ENCODE results near the gene TMEM81. TPM values are rescaled to one million over a fixed set of nuclear protein-coding genes. Genes with fewer than 3 reads are reported as not detected.
A peak's percentile ranks its signal among the peaks of the same experiment; 100 is the strongest.

The TMEM81 gene
- total RNA-seq, 1 donor from 2014 or later = 3.7 TPM

GRCh38 chr1:205124726-205125125 lies 40.5 kb upstream of the TMEM81 start:
- no peak overlapping the region for H3K4me3 Mint-ChIP-seq (ENCODE audit: unreplicated experiment)
- TF ChIP-seq, protein P1, sequence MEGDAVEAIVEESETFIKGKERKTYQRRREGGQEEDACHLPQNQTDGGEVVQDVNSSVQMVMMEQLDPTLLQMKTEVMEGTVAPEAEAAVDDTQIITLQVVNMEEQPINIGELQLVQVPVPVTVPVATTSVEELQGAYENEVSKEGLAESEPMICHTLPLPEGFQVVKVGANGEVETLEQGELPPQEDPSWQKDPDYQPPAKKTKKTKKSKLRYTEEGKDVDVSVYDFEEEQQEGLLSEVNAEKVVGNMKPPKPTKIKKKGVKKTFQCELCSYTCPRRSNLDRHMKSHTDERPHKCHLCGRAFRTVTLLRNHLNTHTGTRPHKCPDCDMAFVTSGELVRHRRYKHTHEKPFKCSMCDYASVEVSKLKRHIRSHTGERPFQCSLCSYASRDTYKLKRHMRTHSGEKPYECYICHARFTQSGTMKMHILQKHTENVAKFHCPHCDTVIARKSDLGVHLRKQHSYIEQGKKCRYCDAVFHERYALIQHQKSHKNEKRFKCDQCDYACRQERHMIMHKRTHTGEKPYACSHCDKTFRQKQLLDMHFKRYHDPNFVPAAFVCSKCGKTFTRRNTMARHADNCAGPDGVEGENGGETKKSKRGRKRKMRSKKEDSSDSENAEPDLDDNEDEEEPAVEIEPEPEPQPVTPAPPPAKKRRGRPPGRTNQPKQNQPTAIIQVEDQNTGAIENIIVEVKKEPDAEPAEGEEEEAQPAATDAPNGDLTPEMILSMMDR (IDR thresholded peaks at IDR 0.05) = no peak
- H3K27me3 Mint-ChIP-seq (ENCODE audit: low read depth) = no peaks in the 10 kb centered on the region
- peaks cover 29% of the 10 kb centered on the region for H3K4me1 Mint-ChIP-seq (ENCODE audit: low read depth)
- peaks cover 2% of the 10 kb centered on the region for H3K36me3 Mint-ChIP-seq (ENCODE audit: low read depth)
- no peak overlapping the region for H3K27ac Mint-ChIP-seq (ENCODE audit: unreplicated experiment)
- H3K9me3 Mint-ChIP-seq (ENCODE audit: low read depth) = no peaks in the 10 kb centered on the region
- no peak for DNase-seq (ENCODE audit: low spot score)

DNA sequence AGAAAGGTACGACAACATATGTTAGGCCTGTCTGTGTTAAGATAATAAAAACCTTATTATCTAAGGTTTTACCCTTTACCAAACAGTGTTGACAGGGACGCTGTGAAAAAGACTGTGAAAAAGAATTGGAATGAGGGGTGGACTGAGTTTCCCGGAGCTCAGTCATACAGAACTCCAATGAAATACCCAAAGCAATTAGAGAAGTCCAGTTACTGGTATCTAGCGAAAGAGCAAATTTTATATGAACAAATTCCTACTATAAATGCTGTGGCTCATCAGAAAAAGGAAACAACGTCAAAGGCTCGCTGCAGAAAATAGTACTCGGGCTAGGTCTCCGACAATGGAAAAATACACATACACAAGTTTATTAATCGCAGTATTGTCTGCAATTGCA lies 38.2 kb upstream of the TMEM81 start:
- TF ChIP-seq, protein P1 (IDR thresholded peaks at IDR 0.05) = peak; percentile 58
- no peak for DNase-seq (ENCODE audit: low spot score)
- Mint-ChIP-seq H3K27me3 (ENCODE audit: low read depth) (no peaks in the 10 kb centered on the region), H3K9me3 (ENCODE audit: low read depth) (no peaks in the 10 kb centered on the region), H3K4me3 (ENCODE audit: unreplicated experiment) (peak overlapping the region; percentile 96), H3K4me1 (ENCODE audit: low read depth) (peaks cover 36% of the 10 kb centered on the region), H3K27ac (ENCODE audit: unreplicated experiment) (peak overlapping the region; percentile 99), H3K36me3 (ENCODE audit: low read depth) (peaks cover 2% of the 10 kb centered on the region)

GRCh38 chr1:205121660-205122488 lies 37.6 kb upstream of the TMEM81 start, which contains the start of gene RBBP5:
Gene RBBP5, minus strand, starts transcription at chr1:205121978. Its CDS starts 105 bp downstream, at chr1:205121873.
- peak within 1 kb of the TSS; percentile 99 for H3K27ac Mint-ChIP-seq (ENCODE audit: unreplicated experiment)
- peak within 1 kb of the TSS; percentile 96 for H3K4me3 Mint-ChIP-seq (ENCODE audit: unreplicated experiment)
- H3K4me1 Mint-ChIP-seq (ENCODE audit: low read depth) = peaks cover 36% of the 10 kb centered on the region
- peak; percentile 95 for DNase-seq (ENCODE audit: low spot score)
- H3K27me3 Mint-ChIP-seq (ENCODE audit: low read depth) = no peaks in the 10 kb centered on the region
- TF ChIP-seq, protein P1 (IDR thresholded peaks at IDR 0.05) = peak; percentile 80
- H3K36me3 Mint-ChIP-seq (ENCODE audit: low read depth) = peaks cover 2% of the 10 kb centered on the region
- H3K9me3 Mint-ChIP-seq (ENCODE audit: low read depth) = no peaks in the 10 kb centered on the region

- Mint-ChIP-seq H3K4me1 (ENCODE audit: low read depth) (peaks cover 36% of the 10 kb centered on the region), H3K27me3 (ENCODE audit: low read depth) (no peaks in the 10 kb centered on the region), H3K9me3 (ENCODE audit: low read depth) (no peaks in the 10 kb centered on the region), H3K36me3 (ENCODE audit: low read depth) (peaks cover 2% of the 10 kb centered on the region), H3K4me3 (ENCODE audit: unreplicated experiment) (no peak overlapping the region), H3K27ac (ENCODE audit: unreplicated experiment) (peak overlapping the region; percentile 33)
- TF ChIP-seq, protein P1 (IDR thresholded peaks at IDR 0.05) = no peak
- DNase-seq (ENCODE audit: low spot score) = no peak
Measured at GRCh38 chr1:205118752-205119151, 34.5 kb upstream of the TMEM81 start.

GRCh38 chr1:205111354-205111753 lies 27.1 kb upstream of the TMEM81 start:
- H3K27me3 Mint-ChIP-seq (ENCODE audit: low read depth) = no peaks in the 10 kb centered on the region
- DNase-seq (ENCODE audit: low spot score) = no peak
- no peak overlapping the region for H3K27ac Mint-ChIP-seq (ENCODE audit: unreplicated experiment)
- TF ChIP-seq, protein P1 (IDR thresholded peaks at IDR 0.05) = no peak
- H3K36me3 Mint-ChIP-seq (ENCODE audit: low read depth) = peaks cover 9% of the 10 kb centered on the region
- no peak overlapping the region for H3K4me3 Mint-ChIP-seq (ENCODE audit: unreplicated experiment)
- no peaks in the 10 kb centered on the region for H3K9me3 Mint-ChIP-seq (ENCODE audit: low read depth)
- H3K4me1 Mint-ChIP-seq (ENCODE audit: low read depth) = no peaks in the 10 kb centered on the region

Measured in chondrocyte (in vitro differentiated cells).